Measurements from ENCODE around the gene XIRP1.

DNA sequence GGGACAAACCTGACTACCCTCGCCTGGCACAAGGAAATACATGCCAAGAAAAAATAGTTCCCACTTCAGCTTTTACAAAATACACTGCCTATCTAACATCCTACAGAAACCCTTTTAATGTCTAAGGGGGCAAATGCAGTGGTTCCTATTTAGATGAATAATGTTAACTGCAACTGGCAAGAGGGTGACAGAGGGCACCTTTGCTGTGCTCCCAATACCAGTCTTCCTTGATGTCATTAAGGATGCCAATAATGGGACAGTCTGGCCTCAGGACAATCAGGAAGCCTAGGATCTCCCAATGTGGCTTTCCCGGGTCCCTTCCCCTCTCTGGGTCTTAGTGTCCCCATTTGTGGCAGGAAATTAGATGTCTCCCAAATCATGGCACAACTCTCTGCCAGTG, 53.0 kb downstream of the XIRP1 start:
- TF ChIP-seq, protein P1, sequence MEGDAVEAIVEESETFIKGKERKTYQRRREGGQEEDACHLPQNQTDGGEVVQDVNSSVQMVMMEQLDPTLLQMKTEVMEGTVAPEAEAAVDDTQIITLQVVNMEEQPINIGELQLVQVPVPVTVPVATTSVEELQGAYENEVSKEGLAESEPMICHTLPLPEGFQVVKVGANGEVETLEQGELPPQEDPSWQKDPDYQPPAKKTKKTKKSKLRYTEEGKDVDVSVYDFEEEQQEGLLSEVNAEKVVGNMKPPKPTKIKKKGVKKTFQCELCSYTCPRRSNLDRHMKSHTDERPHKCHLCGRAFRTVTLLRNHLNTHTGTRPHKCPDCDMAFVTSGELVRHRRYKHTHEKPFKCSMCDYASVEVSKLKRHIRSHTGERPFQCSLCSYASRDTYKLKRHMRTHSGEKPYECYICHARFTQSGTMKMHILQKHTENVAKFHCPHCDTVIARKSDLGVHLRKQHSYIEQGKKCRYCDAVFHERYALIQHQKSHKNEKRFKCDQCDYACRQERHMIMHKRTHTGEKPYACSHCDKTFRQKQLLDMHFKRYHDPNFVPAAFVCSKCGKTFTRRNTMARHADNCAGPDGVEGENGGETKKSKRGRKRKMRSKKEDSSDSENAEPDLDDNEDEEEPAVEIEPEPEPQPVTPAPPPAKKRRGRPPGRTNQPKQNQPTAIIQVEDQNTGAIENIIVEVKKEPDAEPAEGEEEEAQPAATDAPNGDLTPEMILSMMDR (IDR thresholded peaks at IDR 0.05), result no peak
- TF ChIP-seq TCF7L2 (IDR thresholded peaks at IDR 0.05; ENCODE audit: low read depth, low read length) (no peak), POLR2AphosphoS5 (IDR thresholded peaks at IDR 0.05; ENCODE audit: low read depth, low read length) (no peak), SIN3A (IDR thresholded peaks at IDR 0.05; ENCODE audit: borderline replicate concordance, insufficient read depth, low read depth, low read length) (no peak)

All from Panc1 (cell line).